Parathyroid adenoma (tissue), 2 donors: ENCODE results near the gene COPS7A.

Experiments
- H2AFZ ChIP-seq: fragments of 300-600 bp; sonication (generic); one replicate; pipeline ENCODE4 v1.7.0; 2017; ENCODE audit warnings: antibody characterized with exemption, mild to moderate bottlenecking
- H3K27ac ChIP-seq: fragments of 300-600 bp; sonication (generic); one replicate; pipeline ENCODE4 v1.7.0; 2017
- H3K27me3 ChIP-seq: fragments of 300-600 bp; sonication (generic); one replicate; pipeline ENCODE4 v1.7.0; 2017; ENCODE audit warnings: low read length; ENCODE audit not compliant: control insufficient read depth, insufficient read depth
- H3K36me3 ChIP-seq: fragments of 300-600 bp; sonication (generic); one replicate; pipeline ENCODE4 v1.7.0; 2017; ENCODE audit warnings: low read length; ENCODE audit not compliant: control insufficient read depth, insufficient read depth
- H3K4me1 ChIP-seq: fragments of 300-600 bp; sonication (generic); one replicate; pipeline ENCODE4 v1.7.0; 2017; ENCODE audit warnings: control low read depth
- H3K4me2 ChIP-seq: fragments of 300-600 bp; sonication (generic); one replicate; pipeline ENCODE4 v1.7.0; 2017; ENCODE audit warnings: low read length
- H3K4me3 ChIP-seq: fragments of 300-600 bp; sonication (generic); one replicate; pipeline ENCODE4 v1.7.0; 2017; ENCODE audit warnings: low read depth, low read length
- H3K79me2 ChIP-seq: fragments of 300-600 bp; sonication (generic); one replicate; pipeline ENCODE4 v1.7.0; 2017; ENCODE audit warnings: control low read depth
- H3K9ac ChIP-seq: fragments of 300-600 bp; sonication (generic); one replicate; pipeline ENCODE4 v1.7.0; 2017; ENCODE audit warnings: mild to moderate bottlenecking
- H3K9me3 ChIP-seq: fragments of 300-600 bp; sonication (generic); one replicate; pipeline ENCODE4 v1.7.0; 2017; ENCODE audit warnings: low read length; ENCODE audit not compliant: control insufficient read depth
- TF ChIP-seq, protein P1 (sequence below): fragments of 300-600 bp; sonication (generic); IDR thresholded peaks from one replicate; pipeline ENCODE4 v1.7.0; 2017; ENCODE audit warnings: antibody characterized with exemption, mild to moderate bottlenecking
- donor health status: primary hyperparathyroidism.

Gene COPS7A

GRCh38 chr12:6774499-6775062 is 50.7 kb downstream of the COPS7A start:
- no peak overlapping the region for H3K4me2 ChIP-seq
- H3K27me3 ChIP-seq = no peaks in the 10 kb centered on the region
- no peaks in the 10 kb centered on the region for H3K9me3 ChIP-seq
- no peak overlapping the region for H3K27ac ChIP-seq
- TF ChIP-seq, protein P1, sequence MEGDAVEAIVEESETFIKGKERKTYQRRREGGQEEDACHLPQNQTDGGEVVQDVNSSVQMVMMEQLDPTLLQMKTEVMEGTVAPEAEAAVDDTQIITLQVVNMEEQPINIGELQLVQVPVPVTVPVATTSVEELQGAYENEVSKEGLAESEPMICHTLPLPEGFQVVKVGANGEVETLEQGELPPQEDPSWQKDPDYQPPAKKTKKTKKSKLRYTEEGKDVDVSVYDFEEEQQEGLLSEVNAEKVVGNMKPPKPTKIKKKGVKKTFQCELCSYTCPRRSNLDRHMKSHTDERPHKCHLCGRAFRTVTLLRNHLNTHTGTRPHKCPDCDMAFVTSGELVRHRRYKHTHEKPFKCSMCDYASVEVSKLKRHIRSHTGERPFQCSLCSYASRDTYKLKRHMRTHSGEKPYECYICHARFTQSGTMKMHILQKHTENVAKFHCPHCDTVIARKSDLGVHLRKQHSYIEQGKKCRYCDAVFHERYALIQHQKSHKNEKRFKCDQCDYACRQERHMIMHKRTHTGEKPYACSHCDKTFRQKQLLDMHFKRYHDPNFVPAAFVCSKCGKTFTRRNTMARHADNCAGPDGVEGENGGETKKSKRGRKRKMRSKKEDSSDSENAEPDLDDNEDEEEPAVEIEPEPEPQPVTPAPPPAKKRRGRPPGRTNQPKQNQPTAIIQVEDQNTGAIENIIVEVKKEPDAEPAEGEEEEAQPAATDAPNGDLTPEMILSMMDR = no peak
- no peaks in the 10 kb centered on the region for H3K79me2 ChIP-seq
- H3K4me1 ChIP-seq = peaks cover 23% of the 10 kb centered on the region
- no peak overlapping the region for H2AFZ ChIP-seq
- no peak overlapping the region for H3K9ac ChIP-seq
- no peak overlapping the region for H3K4me3 ChIP-seq
- no peaks in the 10 kb centered on the region for H3K36me3 ChIP-seq

DNA sequence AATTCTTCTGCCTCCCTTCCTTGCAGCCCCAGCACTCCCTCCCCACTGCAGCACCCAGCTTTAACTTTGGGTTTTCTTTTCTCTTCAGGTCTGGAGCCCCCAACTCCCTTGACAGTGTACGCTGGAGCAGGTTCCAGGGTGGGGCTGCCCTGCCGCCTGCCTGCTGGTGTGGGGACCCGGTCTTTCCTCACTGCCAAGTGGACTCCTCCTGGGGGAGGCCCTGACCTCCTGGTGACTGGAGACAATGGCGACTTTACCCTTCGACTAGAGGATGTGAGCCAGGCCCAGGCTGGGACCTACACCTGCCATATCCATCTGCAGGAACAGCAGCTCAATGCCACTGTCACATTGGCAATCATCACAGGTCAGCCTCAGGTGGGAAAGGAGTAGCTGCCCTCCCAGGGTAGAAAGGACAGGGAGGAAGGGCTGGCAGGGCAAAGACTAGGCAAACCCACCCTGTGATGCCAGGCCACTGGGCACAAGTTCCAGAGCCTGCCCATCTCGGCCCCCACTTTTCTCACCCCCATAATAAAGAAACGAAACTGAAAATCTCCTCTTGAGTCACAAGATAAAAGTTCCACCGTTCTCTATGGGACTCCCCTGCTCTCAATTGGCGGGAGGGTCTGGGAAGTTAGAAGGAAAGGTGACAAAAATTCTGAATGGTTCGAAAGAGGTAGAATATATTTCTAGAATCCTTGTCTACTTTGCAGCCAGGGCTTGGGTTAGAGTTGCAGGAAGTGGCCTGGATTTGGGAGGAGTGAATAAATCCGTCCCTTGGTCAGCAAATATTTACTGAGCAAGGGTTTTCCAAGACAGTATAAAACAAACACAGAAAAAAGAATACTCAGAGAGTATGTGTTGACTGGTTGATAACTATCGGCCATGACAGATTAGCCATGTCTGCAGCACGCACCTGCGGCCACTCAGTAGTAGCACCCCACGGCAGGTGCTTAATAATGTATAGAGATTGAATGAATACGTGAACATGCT is 51.6 kb downstream of the COPS7A start:
- no peaks in the 10 kb centered on the region for H3K9me3 ChIP-seq
- no peaks in the 10 kb centered on the region for H3K79me2 ChIP-seq
- H3K4me2 ChIP-seq = peak overlapping the region; percentile 48
- H3K36me3 ChIP-seq = no peaks in the 10 kb centered on the region
- H3K4me1 ChIP-seq = peaks cover 20% of the 10 kb centered on the region
- no peaks in the 10 kb centered on the region for H3K27me3 ChIP-seq
- H3K4me3 ChIP-seq = peak overlapping the region; percentile 35
- H2AFZ ChIP-seq = no peak overlapping the region
- no peak overlapping the region for H3K27ac ChIP-seq
- H3K9ac ChIP-seq = no peak overlapping the region
- TF ChIP-seq, protein P1 = no peak

- H3K36me3 ChIP-seq = no peaks in the 10 kb centered on the region
- TF ChIP-seq, protein P1 = no peak
- no peaks in the 10 kb centered on the region for H3K79me2 ChIP-seq
- no peak overlapping the region for H3K4me3 ChIP-seq
- H2AFZ ChIP-seq = no peak overlapping the region
- no peak overlapping the region for H3K4me2 ChIP-seq
- no peak overlapping the region for H3K9ac ChIP-seq
- peaks cover 13% of the 10 kb centered on the region for H3K4me1 ChIP-seq
- no peaks in the 10 kb centered on the region for H3K27me3 ChIP-seq
- H3K9me3 ChIP-seq = no peaks in the 10 kb centered on the region
- no peak overlapping the region for H3K27ac ChIP-seq
Measured at GRCh38 chr12:6777386-6777785, 53.5 kb downstream of the COPS7A start.

DNA sequence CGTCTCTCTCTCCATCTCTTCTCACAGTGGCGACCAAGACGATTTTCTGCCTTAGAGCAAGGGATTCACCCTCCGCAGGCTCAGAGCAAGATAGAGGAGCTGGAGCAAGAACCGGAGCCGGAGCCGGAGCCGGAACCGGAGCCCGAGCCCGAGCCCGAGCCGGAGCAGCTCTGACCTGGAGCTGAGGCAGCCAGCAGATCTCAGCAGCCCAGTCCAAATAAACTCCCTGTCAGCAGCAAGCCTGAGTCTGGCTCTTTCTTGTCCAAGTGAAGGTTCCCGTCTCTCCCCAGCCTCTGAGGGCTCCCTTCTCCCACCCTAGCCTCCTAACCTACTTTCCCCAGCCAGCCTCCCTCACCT is 54.3 kb downstream of the COPS7A start:
- H3K27ac ChIP-seq = peak overlapping the region; percentile 77
- no peaks in the 10 kb centered on the region for H3K79me2 ChIP-seq
- no peaks in the 10 kb centered on the region for H3K36me3 ChIP-seq
- peak overlapping the region; percentile 71 for H2AFZ ChIP-seq
- TF ChIP-seq, protein P1 = no peak
- peaks cover 13% of the 10 kb centered on the region for H3K4me1 ChIP-seq
- peak overlapping the region; percentile 41 for H3K4me3 ChIP-seq
- no peaks in the 10 kb centered on the region for H3K9me3 ChIP-seq
- no peaks in the 10 kb centered on the region for H3K27me3 ChIP-seq
- peak overlapping the region; percentile 82 for H3K4me2 ChIP-seq
- H3K9ac ChIP-seq = no peak overlapping the region
